Activated naive CD4-positive, alpha-beta T cell treated with anti-CD3 and anti-CD28 coated beads for 36 hours (primary cell): ENCODE results near the gene DNAJB13. TPM values are rescaled to one million over a fixed set of nuclear protein-coding genes. Genes with fewer than 3 reads are reported as not detected.

Source experiments
- CTCF ChIA-PET: fragments of 350-600 bp; sonication (Branson Sonifier 250); formaldehyde crosslinking; loops from one replicate; lab custom pipeline; 2021; ENCODE audit warnings: antibody characterized with exemption; lab: Charles Lee
- DNase-seq: peaks from one replicate; pipeline ENCODE4 v3.0.0-alpha.2; 2020
- H3K27ac Mint-ChIP-seq: one replicate; pipeline ENCODE4 v1.8.0; 2021; ENCODE audit warnings: mild to moderate bottlenecking, mixed read lengths
- H3K27me3 Mint-ChIP-seq: one replicate; pipeline ENCODE4 v1.8.0; 2021; ENCODE audit warnings: low read depth, mixed read lengths
- H3K36me3 Mint-ChIP-seq: one replicate; pipeline ENCODE4 v1.8.0; 2021; ENCODE audit warnings: low read depth, mixed read lengths
- H3K4me1 Mint-ChIP-seq: one replicate; pipeline ENCODE4 v1.8.0; 2021; ENCODE audit warnings: low read depth, mixed read lengths
- H3K4me3 Mint-ChIP-seq: one replicate; pipeline ENCODE4 v1.8.0; 2021; ENCODE audit warnings: mild to moderate bottlenecking, moderate library complexity, mixed read lengths
- H3K9me3 Mint-ChIP-seq: one replicate; pipeline ENCODE4 v1.8.0; 2021; ENCODE audit warnings: mixed read lengths
- intact Hi-C: fragments of 100-400 bp; cut with micrococcal nuclease; formaldehyde crosslinking; loops from one replicate; pipeline ENCODE4 v1.15.1; 2023
- total RNA-seq, 2 experiments: library from RNA; stranded (reverse); gene quantifications; one replicate each; pipeline ENCODE4 v1.2.3, GENCODE V29; 2021

Gene DNAJB13
- total RNA-seq, 2 experiments from 2014 or later = 0.26 TPM; not detected in 1

- Mint-ChIP-seq H3K4me3 (no peak overlapping the region), H3K9me3 (no peaks in the 10 kb centered on the region), H3K27me3 (no peaks in the 10 kb centered on the region), H3K36me3 (no peaks in the 10 kb centered on the region), H3K4me1 (peaks cover 59% of the 10 kb centered on the region), H3K27ac (peak overlapping the region; percentile 88)
- no peak for DNase-seq
- intact Hi-C loops = loop anchor here (1.0 kb wide), 3 partner anchors 11 to 42 kb away; no protein-coding TSS in a partner anchor
- CTCF ChIA-PET = interaction anchor here (0.6 to 0.9 kb wide), 3 partner anchors 11 to 106 kb away, joined by 3 read pairs; no protein-coding TSS in a partner anchor
Measured at GRCh38 chr11:74005721-74006517, 55.1 kb downstream of the DNAJB13 start.

- no peaks in the 10 kb centered on the region for H3K27me3 Mint-ChIP-seq
- CTCF ChIA-PET = no interaction called here
- H3K4me1 Mint-ChIP-seq = peaks cover 68% of the 10 kb centered on the region
- H3K4me3 Mint-ChIP-seq = no peak overlapping the region
- H3K27ac Mint-ChIP-seq = peak overlapping the region; percentile 10
- DNase-seq = no peak
- peaks cover 6% of the 10 kb centered on the region for H3K36me3 Mint-ChIP-seq
- H3K9me3 Mint-ChIP-seq = no peaks in the 10 kb centered on the region
- intact Hi-C loops = no loop called here
Measured at GRCh38 chr11:74006743-74007304, 56.0 kb downstream of the DNAJB13 start.

DNA sequence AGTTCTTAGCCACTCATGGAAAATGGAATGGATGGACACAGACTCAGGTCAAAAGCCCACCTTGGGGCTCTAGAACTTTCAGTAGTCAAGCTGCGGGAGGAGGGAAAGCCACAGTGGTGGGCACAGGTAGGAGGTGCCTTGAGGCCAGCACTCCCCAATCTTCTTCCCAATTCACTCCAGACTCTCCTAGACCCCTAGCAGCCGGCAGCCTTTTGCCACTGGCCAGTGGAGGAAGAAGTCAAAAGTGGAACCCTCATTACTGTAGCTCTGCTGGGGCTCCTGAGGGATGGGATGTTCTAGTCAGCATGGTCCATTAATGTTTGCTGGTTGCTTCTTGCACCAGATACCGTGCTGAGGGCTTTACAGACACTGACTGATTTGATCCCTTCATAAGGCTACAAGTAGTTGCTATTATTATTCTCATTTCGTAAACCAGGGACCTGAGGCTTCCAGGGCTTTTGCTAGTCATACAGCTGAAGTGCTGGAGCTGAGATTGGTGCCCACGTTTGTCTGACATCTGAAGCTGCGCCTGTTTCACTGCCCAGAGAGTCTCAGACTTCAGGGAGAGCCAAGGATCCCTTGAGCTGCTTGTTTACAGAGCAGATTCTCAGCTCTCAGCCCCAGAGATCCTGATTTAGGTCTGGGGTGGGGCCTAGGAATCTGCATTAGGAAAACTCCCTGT is 57.0 kb downstream of the DNAJB13 start:
- Mint-ChIP-seq H3K36me3 (peaks cover 8% of the 10 kb centered on the region), H3K27me3 (no peaks in the 10 kb centered on the region), H3K27ac (no peak overlapping the region), H3K4me3 (no peak overlapping the region), H3K9me3 (no peaks in the 10 kb centered on the region), H3K4me1 (peaks cover 76% of the 10 kb centered on the region)
- CTCF ChIA-PET = interaction anchor here (0.6 kb wide), 1 partner anchor 9 kb away, joined by 3 read pairs; no protein-coding TSS in a partner anchor
- no peak for DNase-seq
- intact Hi-C loops = no loop called here

- Mint-ChIP-seq H3K4me1 (peaks cover 77% of the 10 kb centered on the region), H3K9me3 (no peaks in the 10 kb centered on the region), H3K36me3 (peaks cover 8% of the 10 kb centered on the region), H3K4me3 (no peak within 1 kb of the TSS), H3K27me3 (no peaks in the 10 kb centered on the region), H3K27ac (no peak within 1 kb of the TSS)
- no peak for DNase-seq
- CTCF ChIA-PET = no interaction called here
- intact Hi-C loops = no loop called here
Measured at GRCh38 chr11:74008373-74009229, 57.8 kb downstream of the DNAJB13 start, which contains the start of gene UCP3. Gene UCP3, minus strand, starts transcription at chr11:74009085. Its CDS starts 2,043 bp downstream, at chr11:74007042.

- Mint-ChIP-seq H3K27me3 (no peaks in the 10 kb centered on the region), H3K4me1 (peaks cover 79% of the 10 kb centered on the region), H3K4me3 (no peak overlapping the region), H3K9me3 (no peaks in the 10 kb centered on the region), H3K27ac (no peak overlapping the region), H3K36me3 (peaks cover 8% of the 10 kb centered on the region)
- CTCF ChIA-PET = no interaction called here
- intact Hi-C loops = no loop called here
- DNase-seq = no peak
Measured at GRCh38 chr11:74009230-74009547, 58.4 kb downstream of the DNAJB13 start.

DNA sequence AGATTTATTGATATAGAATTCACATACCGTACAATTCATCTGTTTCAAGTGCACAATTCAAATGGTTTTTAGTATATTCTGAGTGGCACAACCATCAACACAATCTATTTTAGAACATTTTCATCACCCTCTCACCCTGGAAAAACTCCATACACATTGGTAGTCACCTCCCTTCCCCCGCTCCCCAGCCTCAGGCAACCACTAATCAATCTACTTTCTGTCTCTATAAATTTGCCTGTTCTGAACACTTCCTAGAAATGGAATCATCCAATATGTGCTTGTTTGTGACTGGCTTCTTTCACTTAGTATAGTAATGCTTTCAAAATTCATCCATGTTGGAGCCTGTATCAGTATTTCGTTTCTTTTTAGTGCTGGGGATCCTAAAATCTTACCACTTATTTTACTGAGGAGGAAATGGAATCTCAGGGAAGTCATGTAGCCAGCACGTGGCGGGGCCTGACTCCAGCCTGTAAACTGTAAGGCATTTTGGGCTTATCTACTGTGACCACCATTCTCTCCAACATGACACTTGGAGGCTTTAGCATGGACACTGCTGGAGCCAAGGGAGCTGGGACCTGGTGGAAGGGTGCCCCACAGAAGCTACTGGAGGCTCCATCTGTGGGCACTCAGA is 59.0 kb downstream of the DNAJB13 start:
- no peak overlapping the region for H3K4me3 Mint-ChIP-seq
- DNase-seq = peak; percentile 40
- H3K27ac Mint-ChIP-seq = peak overlapping the region; percentile 46
- intact Hi-C loops = no loop called here
- peaks cover 8% of the 10 kb centered on the region for H3K36me3 Mint-ChIP-seq
- H3K9me3 Mint-ChIP-seq = no peaks in the 10 kb centered on the region
- H3K27me3 Mint-ChIP-seq = no peaks in the 10 kb centered on the region
- peaks cover 79% of the 10 kb centered on the region for H3K4me1 Mint-ChIP-seq
- CTCF ChIA-PET = interaction anchor here (0.8 to 1.7 kb wide), 2 partner anchors 9 to 30 kb away, joined by 4 to 10 read pairs; no protein-coding TSS in a partner anchor

- Mint-ChIP-seq H3K4me3 (no peak overlapping the region), H3K9me3 (no peaks in the 10 kb centered on the region), H3K27me3 (no peaks in the 10 kb centered on the region), H3K27ac (peak overlapping the region; percentile 92), H3K36me3 (peaks cover 8% of the 10 kb centered on the region), H3K4me1 (peaks cover 79% of the 10 kb centered on the region)
- no peak for DNase-seq
- intact Hi-C loops = loop anchor here (1.0 kb wide), 4 partner anchors 9 to 134 kb away; partner anchors contain the start of genes COA4 and PAAF1
- CTCF ChIA-PET = interaction anchor here (0.6 to 1.7 kb wide), 4 partner anchors 9 to 31 kb away, joined by 3 to 10 read pairs (median 4); no protein-coding TSS in a partner anchor
Measured at GRCh38 chr11:74010306-74011300, 59.8 kb downstream of the DNAJB13 start.

GRCh38 chr11:74011360-74012073 is 60.7 kb downstream of the DNAJB13 start:
- no peaks in the 10 kb centered on the region for H3K9me3 Mint-ChIP-seq
- H3K27me3 Mint-ChIP-seq = no peaks in the 10 kb centered on the region
- H3K36me3 Mint-ChIP-seq = peaks cover 8% of the 10 kb centered on the region
- CTCF ChIA-PET = interaction anchor here (0.7 to 1.7 kb wide), 3 partner anchors 22 to 49 kb away, joined by 3 to 10 read pairs (median 3); no protein-coding TSS in a partner anchor
- intact Hi-C loops = loop anchor here (1.0 kb wide), 4 partner anchors 8 to 135 kb away; partner anchors contain the start of genes COA4 and PAAF1
- no peak overlapping the region for H3K4me3 Mint-ChIP-seq
- H3K4me1 Mint-ChIP-seq = peaks cover 77% of the 10 kb centered on the region
- peak overlapping the region; percentile 92 for H3K27ac Mint-ChIP-seq
- peak; percentile 72 for DNase-seq

GRCh38 chr11:74012074-74012809 is 61.4 kb downstream of the DNAJB13 start:
- CTCF ChIA-PET = interaction anchor here (0.7 kb wide), 1 partner anchor 49 kb away, joined by 3 read pairs; no protein-coding TSS in a partner anchor
- Mint-ChIP-seq H3K9me3 (no peaks in the 10 kb centered on the region), H3K4me3 (no peak overlapping the region), H3K4me1 (peaks cover 75% of the 10 kb centered on the region), H3K27ac (peak overlapping the region; percentile 92), H3K36me3 (peaks cover 12% of the 10 kb centered on the region), H3K27me3 (no peaks in the 10 kb centered on the region)
- intact Hi-C loops = no loop called here
- DNase-seq = no peak
